ENCODE measurements around the gene FPR1. TPM values are rescaled to one million over a fixed set of nuclear protein-coding genes. Genes with fewer than 3 reads are reported as not detected.

Gene FPR1
- total RNA-seq, 3 donors from 2014 or later (not counting 1 experiment from before 2014, with no cell fraction given), result 3.4 to 20.2 (median 6.4) TPM

DNA sequence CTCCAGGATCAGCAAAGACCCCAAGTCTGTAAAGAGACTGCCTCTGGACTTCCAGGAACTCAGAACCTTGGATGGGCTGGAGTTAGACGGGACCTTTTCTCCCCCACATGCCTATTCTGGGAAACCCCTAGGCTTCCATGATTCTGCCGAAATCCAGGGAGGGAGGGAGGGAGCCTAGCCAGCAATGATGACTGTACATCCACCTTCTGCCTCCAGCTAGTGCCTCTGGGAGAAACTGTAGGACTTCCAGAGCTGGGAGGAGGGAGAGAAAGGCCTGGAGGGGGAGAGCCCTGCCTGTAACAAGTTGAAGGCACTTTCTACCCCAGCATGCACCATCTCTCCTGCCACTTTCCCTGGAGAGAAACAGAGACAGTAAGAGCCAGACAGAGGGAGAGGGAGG, 21.9 kb downstream of the FPR1 start:
- no peak overlapping the region for H3K4me3 Mint-ChIP-seq

GRCh38 chr19:51727349-51727880, 24.3 kb downstream of the FPR1 start:
- peaks cover 2 to 4% of the 10 kb centered on the region in 2 donors for H3K9me3 Mint-ChIP-seq
- H3K9me3 ChIP-seq (ENCODE audit: control insufficient read depth, insufficient read depth, low read length), result peaks cover 8% of the 10 kb centered on the region
- ATAC-seq (no peak), DNase-seq (no peak)
- TF ChIP-seq CTCF (IDR thresholded peaks at IDR 0.05), result no peak
- H3K27ac Mint-ChIP-seq, result no peak overlapping the region
- H3K27me3 ChIP-seq (ENCODE audit: control insufficient read depth, insufficient read depth, low read length), result peaks cover 2% of the 10 kb centered on the region
- WGBS (ENCODE audit: insufficient coverage), result 89% methylated on average over 7 of the region's 7 CpGs
- intact Hi-C loops (cut with micrococcal nuclease), result no loop called here
- no peak overlapping the region for H3K27ac ChIP-seq (ENCODE audit: low read length)
- H3K36me3 ChIP-seq (ENCODE audit: control insufficient read depth, insufficient read depth, low read length), result no peaks in the 10 kb centered on the region
- H3K36me3 Mint-ChIP-seq, result no peaks in the 10 kb centered on the region
- H3K27me3 Mint-ChIP-seq (ENCODE audit: low read depth in 2 of 2), result peaks cover 31 to 35% of the 10 kb centered on the region in 2 donors
- H3K4me1 ChIP-seq (ENCODE audit: control insufficient read depth, insufficient read depth, low read length), result no peaks in the 10 kb centered on the region
- H3K4me1 Mint-ChIP-seq, result no peaks in the 10 kb centered on the region
- H3K4me3 ChIP-seq (ENCODE audit: low read length), result no peak overlapping the region
- H3K4me3 Mint-ChIP-seq, result no peak overlapping the region

More for the DNA sequence above, 21.9 kb downstream of the FPR1 start:
- 60% methylated on average over 2 of the region's 2 CpGs for WGBS (ENCODE audit: insufficient coverage)
- Histone ChIP-seq H3K36me3 (ENCODE audit: control insufficient read depth, insufficient read depth, low read length) (no peaks in the 10 kb centered on the region), H3K27ac (ENCODE audit: low read length) (no peak overlapping the region), H3K27me3 (ENCODE audit: control insufficient read depth, insufficient read depth, low read length) (peaks cover 2% of the 10 kb centered on the region), H3K4me1 (ENCODE audit: control insufficient read depth, insufficient read depth, low read length) (no peaks in the 10 kb centered on the region), H3K4me3 (ENCODE audit: low read length) (no peak overlapping the region), H3K9me3 (ENCODE audit: control insufficient read depth, insufficient read depth, low read length) (peaks cover 8% of the 10 kb centered on the region)
- Mint-ChIP-seq H3K27ac (no peak overlapping the region), H3K27me3 (ENCODE audit: low read depth in 2 of 2) (peaks cover 11 to 20% of the 10 kb centered on the region in 2 donors), H3K36me3 (no peaks in the 10 kb centered on the region), H3K9me3 (peaks cover 2 to 4% of the 10 kb centered on the region in 2 donors), H3K4me1 (no peaks in the 10 kb centered on the region)
- intact Hi-C loops (cut with micrococcal nuclease), result no loop called here
- DNase-seq, result no peak
- TF ChIP-seq CTCF (IDR thresholded peaks at IDR 0.05), result no peak
- no peak for ATAC-seq

DNA sequence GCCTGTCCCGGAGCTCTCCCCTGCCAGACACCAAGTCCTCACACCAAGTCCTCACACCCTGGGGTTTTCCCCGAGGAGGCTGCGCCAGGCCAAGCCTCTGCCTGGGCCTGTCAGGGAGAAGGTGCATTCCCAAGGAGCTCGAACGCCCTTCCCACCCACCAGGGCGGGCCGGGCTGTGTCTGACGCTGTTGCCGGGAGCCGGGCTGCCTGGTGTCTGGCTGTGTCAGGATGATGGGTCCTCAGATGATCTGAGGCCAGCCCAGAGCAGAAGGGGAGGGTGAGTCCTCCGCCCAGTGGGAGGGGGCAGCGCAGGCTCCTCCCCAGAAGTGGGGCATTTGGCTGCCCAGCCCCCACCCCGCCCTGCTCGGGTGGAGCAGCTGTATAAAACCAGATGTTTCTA, 25.6 kb downstream of the FPR1 start:
- Mint-ChIP-seq H3K27ac (no peak overlapping the region), H3K27me3 (ENCODE audit: low read depth in 2 of 2) (peaks cover 31 to 37% of the 10 kb centered on the region in 2 donors), H3K36me3 (no peaks in the 10 kb centered on the region), H3K9me3 (peaks cover 0 to 4% of the 10 kb centered on the region in 2 donors), H3K4me1 (no peaks in the 10 kb centered on the region), H3K4me3 (no peak overlapping the region)
- DNase-seq (no peak), ATAC-seq (no peak)
- H3K36me3 ChIP-seq (ENCODE audit: control insufficient read depth, insufficient read depth, low read length), result no peaks in the 10 kb centered on the region
- no peaks in the 10 kb centered on the region for H3K4me1 ChIP-seq (ENCODE audit: control insufficient read depth, insufficient read depth, low read length)
- H3K27me3 ChIP-seq (ENCODE audit: control insufficient read depth, insufficient read depth, low read length), result peaks cover 4% of the 10 kb centered on the region
- TF ChIP-seq CTCF (IDR thresholded peaks at IDR 0.05), result no peak
- H3K9me3 ChIP-seq (ENCODE audit: control insufficient read depth, insufficient read depth, low read length), result peaks cover 6% of the 10 kb centered on the region
- no peak overlapping the region for H3K4me3 ChIP-seq (ENCODE audit: low read length)
- intact Hi-C loops (cut with micrococcal nuclease), result no loop called here
- no peak overlapping the region for H3K27ac ChIP-seq (ENCODE audit: low read length)
- WGBS (ENCODE audit: insufficient coverage), result 72% methylated on average over 14 of the region's 14 CpGs

DNA sequence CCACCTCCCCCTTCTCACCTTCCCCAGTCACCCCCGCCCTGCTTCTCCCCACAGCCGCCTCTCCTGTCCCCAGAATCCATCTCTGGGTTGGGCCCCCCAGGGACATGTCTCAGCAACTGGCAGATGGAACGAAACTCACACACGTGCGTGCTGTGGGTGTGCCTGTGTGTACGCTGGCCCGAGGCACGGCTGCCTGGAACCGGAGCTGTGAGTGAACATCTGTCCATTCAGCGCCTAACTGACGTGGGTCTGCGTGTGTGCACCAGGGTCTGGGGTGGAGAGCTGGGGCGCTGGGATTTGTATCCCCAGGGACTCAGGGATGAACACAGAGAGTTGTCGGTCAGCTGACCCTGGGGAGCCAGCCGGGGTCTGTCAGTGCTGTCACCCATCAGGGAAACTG, 27.1 kb downstream of the FPR1 start:
- H3K27me3 Mint-ChIP-seq (ENCODE audit: low read depth in 2 of 2), result peaks cover 38 to 44% of the 10 kb centered on the region in 2 donors
- ATAC-seq, result no peak

More for the DNA sequence above, 27.1 kb downstream of the FPR1 start:
- H3K27ac ChIP-seq (ENCODE audit: low read length), result no peak overlapping the region
- no peaks in the 10 kb centered on the region for H3K36me3 ChIP-seq (ENCODE audit: control insufficient read depth, insufficient read depth, low read length)
- peaks cover 8% of the 10 kb centered on the region for H3K27me3 ChIP-seq (ENCODE audit: control insufficient read depth, insufficient read depth, low read length)
- Mint-ChIP-seq H3K4me1 (peaks cover 0 to 5% of the 10 kb centered on the region in 2 donors), H3K27ac (no peak overlapping the region), H3K4me3 (no peak overlapping the region), H3K36me3 (no peaks in the 10 kb centered on the region), H3K9me3 (no peaks in the 10 kb centered on the region)
- intact Hi-C loops (cut with micrococcal nuclease), result no loop called here
- WGBS (ENCODE audit: insufficient coverage), result 75% methylated on average over 15 of the region's 15 CpGs
- H3K4me3 ChIP-seq (ENCODE audit: low read length), result no peak overlapping the region
- no peaks in the 10 kb centered on the region for H3K4me1 ChIP-seq (ENCODE audit: control insufficient read depth, insufficient read depth, low read length)
- H3K9me3 ChIP-seq (ENCODE audit: control insufficient read depth, insufficient read depth, low read length), result no peaks in the 10 kb centered on the region
- DNase-seq, result no peak
- TF ChIP-seq CTCF (IDR thresholded peaks at IDR 0.05), result no peak

All from natural killer cell (primary cell).